Measurements from ENCODE around the gene TEX19.

DNA sequence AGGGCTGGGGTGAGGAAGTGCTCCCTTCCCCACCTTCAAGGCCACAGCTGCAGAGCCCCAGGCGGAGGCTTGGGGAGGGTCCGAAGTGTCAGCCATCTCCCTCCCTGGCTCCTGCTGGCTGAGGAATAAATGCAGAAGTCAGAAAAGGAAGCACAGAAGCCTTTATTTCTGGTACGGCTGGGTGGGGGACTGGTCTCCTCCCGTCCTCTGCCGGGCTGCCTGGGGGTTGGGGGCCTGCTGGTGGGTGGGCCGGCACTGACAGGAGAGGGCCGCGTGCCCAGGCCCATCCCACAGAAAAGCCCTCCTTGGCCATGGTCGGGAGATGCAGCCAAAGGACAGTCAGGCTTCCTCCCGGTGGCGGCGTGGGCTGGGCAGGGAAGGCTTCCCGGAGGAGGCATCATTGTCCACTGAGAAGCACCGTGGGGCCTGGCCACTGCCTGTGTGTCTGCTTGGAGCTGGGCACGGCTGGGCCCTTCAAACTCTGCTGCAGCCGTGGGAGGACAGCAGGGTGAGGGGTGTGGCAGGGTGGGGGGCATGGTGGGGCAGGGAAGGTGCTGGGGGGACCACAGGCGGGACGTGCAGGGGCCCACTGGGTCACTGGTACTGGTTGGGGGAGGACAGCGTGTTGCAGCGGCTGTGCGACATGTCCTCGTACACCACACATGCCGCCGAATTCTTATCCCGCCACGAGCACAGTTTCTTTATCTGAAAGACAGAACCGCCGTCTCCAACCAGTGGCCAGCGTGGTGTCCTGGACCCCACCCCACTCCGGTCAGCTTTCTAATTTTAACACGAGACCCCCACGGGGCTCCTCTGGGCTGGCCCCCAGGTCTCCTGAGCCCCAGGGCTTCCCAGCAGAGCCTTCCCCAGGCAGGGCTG, 44.1 kb upstream of the TEX19 start:
- no peak for TF ChIP-seq CTCF (IDR thresholded peaks at IDR 0.05; ENCODE audit: insufficient read depth, low read length)
- TF ChIP-seq, protein P1, sequence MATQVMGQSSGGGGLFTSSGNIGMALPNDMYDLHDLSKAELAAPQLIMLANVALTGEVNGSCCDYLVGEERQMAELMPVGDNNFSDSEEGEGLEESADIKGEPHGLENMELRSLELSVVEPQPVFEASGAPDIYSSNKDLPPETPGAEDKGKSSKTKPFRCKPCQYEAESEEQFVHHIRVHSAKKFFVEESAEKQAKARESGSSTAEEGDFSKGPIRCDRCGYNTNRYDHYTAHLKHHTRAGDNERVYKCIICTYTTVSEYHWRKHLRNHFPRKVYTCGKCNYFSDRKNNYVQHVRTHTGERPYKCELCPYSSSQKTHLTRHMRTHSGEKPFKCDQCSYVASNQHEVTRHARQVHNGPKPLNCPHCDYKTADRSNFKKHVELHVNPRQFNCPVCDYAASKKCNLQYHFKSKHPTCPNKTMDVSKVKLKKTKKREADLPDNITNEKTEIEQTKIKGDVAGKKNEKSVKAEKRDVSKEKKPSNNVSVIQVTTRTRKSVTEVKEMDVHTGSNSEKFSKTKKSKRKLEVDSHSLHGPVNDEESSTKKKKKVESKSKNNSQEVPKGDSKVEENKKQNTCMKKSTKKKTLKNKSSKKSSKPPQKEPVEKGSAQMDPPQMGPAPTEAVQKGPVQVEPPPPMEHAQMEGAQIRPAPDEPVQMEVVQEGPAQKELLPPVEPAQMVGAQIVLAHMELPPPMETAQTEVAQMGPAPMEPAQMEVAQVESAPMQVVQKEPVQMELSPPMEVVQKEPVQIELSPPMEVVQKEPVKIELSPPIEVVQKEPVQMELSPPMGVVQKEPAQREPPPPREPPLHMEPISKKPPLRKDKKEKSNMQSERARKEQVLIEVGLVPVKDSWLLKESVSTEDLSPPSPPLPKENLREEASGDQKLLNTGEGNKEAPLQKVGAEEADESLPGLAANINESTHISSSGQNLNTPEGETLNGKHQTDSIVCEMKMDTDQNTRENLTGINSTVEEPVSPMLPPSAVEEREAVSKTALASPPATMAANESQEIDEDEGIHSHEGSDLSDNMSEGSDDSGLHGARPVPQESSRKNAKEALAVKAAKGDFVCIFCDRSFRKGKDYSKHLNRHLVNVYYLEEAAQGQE (IDR thresholded peaks at IDR 0.05; ENCODE audit: insufficient replicate concordance, low read depth): no peak
- 0 out of 2 replicates have a peak, but pooled peaks have one; percentile 20 for TF ChIP-seq POLR2AphosphoS5 (IDR thresholded peaks at IDR 0.05; ENCODE audit: low read depth)

All from HL-60 (cell line).